GM23338 (cell line): ENCODE results near the gene MEP1A. TPM values are rescaled to one million over a fixed set of nuclear protein-coding genes. Genes with fewer than 3 reads are reported as not detected.

Experiments
- ATAC-seq: fragments of 200-7000 bp; cut with Tn5 transposase; 3 replicates; pipeline ENCODE4 v1.9.1; 2020
- DNase-seq: peaks from one replicate; pipeline ENCODE4 v3.0.0-alpha.2; 2015; ENCODE audit warnings: low spot score
- H2AFZ ChIP-seq: fragments of 200-600 bp; sonication (generic); 2 replicates; pipeline ENCODE4 v1.8.0; 2016; ENCODE audit warnings: antibody characterized with exemption, mild to moderate bottlenecking, moderate library complexity
- H3F3A ChIP-seq: fragments of 200-600 bp; sonication (generic); replicated peaks from 2 replicates; pipeline ENCODE4 v1.8.0; 2017; ENCODE audit warnings: antibody characterized with exemption, mixed run types, low read depth
- H3K27ac ChIP-seq: fragments of 200-600 bp; sonication (generic); 2 replicates; pipeline ENCODE4 v1.6.1; 2016; ENCODE audit warnings: low read depth
- H3K27me3 ChIP-seq: fragments of 200-600 bp; sonication (generic); 2 replicates; pipeline ENCODE4 v1.8.0; 2016; ENCODE audit warnings: mild to moderate bottlenecking, mixed run types, moderate library complexity; ENCODE audit not compliant: insufficient read depth
- H3K36me3 ChIP-seq: fragments of 200-600 bp; sonication (generic); 2 replicates; pipeline ENCODE4 v1.8.0; 2016; ENCODE audit warnings: mild to moderate bottlenecking; ENCODE audit not compliant: insufficient read depth
- H3K4me1 ChIP-seq: fragments of 200-600 bp; sonication (generic); 2 replicates; pipeline ENCODE4 v1.8.0; 2016; ENCODE audit warnings: mild to moderate bottlenecking, moderate library complexity; ENCODE audit not compliant: insufficient read depth
- H3K4me2 ChIP-seq: fragments of 200-600 bp; sonication (generic); 2 replicates; pipeline ENCODE4 v1.7.1; 2017; ENCODE audit warnings: mixed run types
- H3K4me3 ChIP-seq: fragments of 200-600 bp; sonication (generic); 2 replicates; pipeline ENCODE4 v1.6.1; 2016; ENCODE audit warnings: mixed run types
- H3K79me2 ChIP-seq: fragments of 200-600 bp; sonication (generic); replicated peaks from 2 replicates; pipeline ENCODE4 v1.8.0; 2017; ENCODE audit warnings: mild to moderate bottlenecking; ENCODE audit not compliant: insufficient read depth
- H3K9me2 ChIP-seq: fragments of 200-600 bp; sonication (generic); 2 replicates; pipeline ENCODE4 v1.8.0; 2017; ENCODE audit not compliant: insufficient read depth
- H4K20me1 ChIP-seq: fragments of 200-600 bp; sonication (generic); replicated peaks from 2 replicates; pipeline ENCODE4 v1.8.0; 2017; ENCODE audit warnings: mild to moderate bottlenecking; ENCODE audit not compliant: insufficient read depth
- H3K27ac Mint-ChIP-seq: 2 replicates; pipeline ENCODE4 v1.8.0; 2020; ENCODE audit warnings: inconsistent platforms, mild to moderate bottlenecking, moderate library complexity, mixed read lengths
- H3K27me3 Mint-ChIP-seq: 3 replicates; pipeline ENCODE4 v1.8.0; 2022; ENCODE audit warnings: low read depth, mild to moderate bottlenecking, moderate library complexity, mixed read lengths, inconsistent platforms; ENCODE audit not compliant: insufficient read depth, poor library complexity
- H3K36me3 Mint-ChIP-seq: 3 replicates; pipeline ENCODE4 v1.8.0; 2021; ENCODE audit warnings: low read depth, mild to moderate bottlenecking, inconsistent platforms, moderate library complexity, mixed read lengths
- H3K4me1 Mint-ChIP-seq: 3 replicates; pipeline ENCODE4 v1.8.0; 2020; ENCODE audit warnings: mild to moderate bottlenecking, inconsistent platforms, mixed read lengths
- H3K4me3 Mint-ChIP-seq: 3 replicates; pipeline ENCODE4 v1.8.0; 2021; ENCODE audit warnings: moderate library complexity, mild to moderate bottlenecking, inconsistent platforms, mixed read lengths
- H3K9me3 Mint-ChIP-seq: 3 replicates; pipeline ENCODE4 v1.8.0; 2020; ENCODE audit warnings: moderate library complexity, mild to moderate bottlenecking, inconsistent platforms, mixed read lengths
- EZH2 ChIP-seq: fragments of 200-600 bp; sonication (generic); IDR thresholded peaks from one replicate; pipeline ENCODE4 v1.8.0; 2017; ENCODE audit warnings: antibody characterized with exemption, mild to moderate bottlenecking, low read depth; ENCODE audit not compliant: unreplicated experiment
- JUNB ChIP-seq: IDR thresholded peaks from one replicate; pipeline ENCODE4 v1.6.1; 2016; ENCODE audit warnings: antibody characterized with exemption; ENCODE audit not compliant: unreplicated experiment
- POLR2AphosphoS5 ChIP-seq: IDR thresholded peaks from 2 replicates; pipeline ENCODE4 v1.6.1; 2016; ENCODE audit warnings: antibody characterized with exemption, low read depth
- STAT1 ChIP-seq: IDR thresholded peaks from one replicate; pipeline ENCODE4 v1.6.1; 2016; ENCODE audit warnings: antibody characterized with exemption; ENCODE audit not compliant: unreplicated experiment
- ZNF114 ChIP-seq: fragments of 250-450 bp; sonication (Bioruptor Pico); IDR thresholded peaks from 2 replicates; pipeline ENCODE4 v1.5.0; 2020; ENCODE audit warnings: mild to moderate bottlenecking, moderate library complexity
- ZNF331 ChIP-seq: fragments of 250-450 bp; sonication (Bioruptor Pico); IDR thresholded peaks from 2 replicates; pipeline ENCODE4 v1.5.0; 2020; ENCODE audit warnings: low read depth, mild to moderate bottlenecking, moderate library complexity
- polyA plus RNA-seq: library from polyadenylated mRNA; unstranded; fragments of >200 nt; fragmentation: Nextera tagmentation; extraction: Ambion mirVana; gene quantifications from 2 replicates; pipeline ENCODE4 v1.2.1, GENCODE V29; 2016
- total RNA-seq: library from RNA; depleted of rRNA; stranded (reverse); fragments of >200 nt; shearing (Covaris generic); gene quantifications from 2 replicates; pipeline ENCODE4 v1.2.3, GENCODE V29; 2014
- TF ChIP-seq, protein P1 (sequence below), 2 experiments: fragments of 200-600 bp in 1 of 2; sonication (generic) in 1 of 2; conservative IDR thresholded peaks; 2 replicates each; pipeline versions ENCODE4 v1.5.1 to v1.6.1; 2016 to 2017; ENCODE audit warnings: antibody characterized with exemption in 2 of 2, low read depth in 2 of 2, mild to moderate bottlenecking in 2 of 2, moderate library complexity in 1 of 2
- TF ChIP-seq, protein P2 (sequence below): fragments of 250-450 bp; sonication (Bioruptor Pico); IDR thresholded peaks from 2 replicates; pipeline ENCODE4 v1.5.0; 2020; ENCODE audit warnings: mild to moderate bottlenecking, moderate library complexity
- TF ChIP-seq, protein P3 (sequence below): IDR thresholded peaks from one replicate; pipeline ENCODE4 v1.6.1; 2018; ENCODE audit warnings: antibody characterized with exemption; ENCODE audit not compliant: unreplicated experiment
- TF ChIP-seq, protein P4 (sequence below): IDR thresholded peaks from 2 replicates; pipeline ENCODE4 v1.6.1; 2016; ENCODE audit warnings: antibody characterized with exemption

MEP1A gene
- total and polyA plus RNA-seq, 2 experiments from 2014 or later, result not detected

DNA sequence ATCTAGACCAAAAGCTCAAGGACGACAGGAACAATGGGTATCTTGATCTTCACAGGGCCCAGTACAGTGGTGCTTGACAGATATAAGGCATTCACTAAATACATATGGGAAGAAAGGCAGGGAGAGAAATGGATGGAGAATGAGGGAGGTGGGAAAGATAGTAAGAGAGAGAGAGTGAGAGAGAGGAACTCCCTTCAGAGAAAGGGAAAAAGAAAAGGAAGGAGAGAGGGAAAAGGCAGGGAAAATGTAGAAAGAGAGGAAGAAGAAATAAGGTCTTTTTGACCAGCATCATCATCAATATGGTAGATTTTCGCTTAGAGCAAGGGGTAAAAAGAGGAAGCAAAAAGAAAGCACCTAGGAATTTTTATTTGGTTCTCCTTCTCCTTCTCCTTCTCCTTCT lies 47.2 kb upstream of the MEP1A start (continued):
- TF ChIP-seq ZNF331 (CRISPR knock-in tag) (no peak), EZH2 (no peak)
- TF ChIP-seq, protein P1, sequence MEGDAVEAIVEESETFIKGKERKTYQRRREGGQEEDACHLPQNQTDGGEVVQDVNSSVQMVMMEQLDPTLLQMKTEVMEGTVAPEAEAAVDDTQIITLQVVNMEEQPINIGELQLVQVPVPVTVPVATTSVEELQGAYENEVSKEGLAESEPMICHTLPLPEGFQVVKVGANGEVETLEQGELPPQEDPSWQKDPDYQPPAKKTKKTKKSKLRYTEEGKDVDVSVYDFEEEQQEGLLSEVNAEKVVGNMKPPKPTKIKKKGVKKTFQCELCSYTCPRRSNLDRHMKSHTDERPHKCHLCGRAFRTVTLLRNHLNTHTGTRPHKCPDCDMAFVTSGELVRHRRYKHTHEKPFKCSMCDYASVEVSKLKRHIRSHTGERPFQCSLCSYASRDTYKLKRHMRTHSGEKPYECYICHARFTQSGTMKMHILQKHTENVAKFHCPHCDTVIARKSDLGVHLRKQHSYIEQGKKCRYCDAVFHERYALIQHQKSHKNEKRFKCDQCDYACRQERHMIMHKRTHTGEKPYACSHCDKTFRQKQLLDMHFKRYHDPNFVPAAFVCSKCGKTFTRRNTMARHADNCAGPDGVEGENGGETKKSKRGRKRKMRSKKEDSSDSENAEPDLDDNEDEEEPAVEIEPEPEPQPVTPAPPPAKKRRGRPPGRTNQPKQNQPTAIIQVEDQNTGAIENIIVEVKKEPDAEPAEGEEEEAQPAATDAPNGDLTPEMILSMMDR (conservative IDR thresholded peaks at IDR 0.05; ENCODE audit: low read depth in 2 of 2), result no peak
- TF ChIP-seq, protein P2, sequence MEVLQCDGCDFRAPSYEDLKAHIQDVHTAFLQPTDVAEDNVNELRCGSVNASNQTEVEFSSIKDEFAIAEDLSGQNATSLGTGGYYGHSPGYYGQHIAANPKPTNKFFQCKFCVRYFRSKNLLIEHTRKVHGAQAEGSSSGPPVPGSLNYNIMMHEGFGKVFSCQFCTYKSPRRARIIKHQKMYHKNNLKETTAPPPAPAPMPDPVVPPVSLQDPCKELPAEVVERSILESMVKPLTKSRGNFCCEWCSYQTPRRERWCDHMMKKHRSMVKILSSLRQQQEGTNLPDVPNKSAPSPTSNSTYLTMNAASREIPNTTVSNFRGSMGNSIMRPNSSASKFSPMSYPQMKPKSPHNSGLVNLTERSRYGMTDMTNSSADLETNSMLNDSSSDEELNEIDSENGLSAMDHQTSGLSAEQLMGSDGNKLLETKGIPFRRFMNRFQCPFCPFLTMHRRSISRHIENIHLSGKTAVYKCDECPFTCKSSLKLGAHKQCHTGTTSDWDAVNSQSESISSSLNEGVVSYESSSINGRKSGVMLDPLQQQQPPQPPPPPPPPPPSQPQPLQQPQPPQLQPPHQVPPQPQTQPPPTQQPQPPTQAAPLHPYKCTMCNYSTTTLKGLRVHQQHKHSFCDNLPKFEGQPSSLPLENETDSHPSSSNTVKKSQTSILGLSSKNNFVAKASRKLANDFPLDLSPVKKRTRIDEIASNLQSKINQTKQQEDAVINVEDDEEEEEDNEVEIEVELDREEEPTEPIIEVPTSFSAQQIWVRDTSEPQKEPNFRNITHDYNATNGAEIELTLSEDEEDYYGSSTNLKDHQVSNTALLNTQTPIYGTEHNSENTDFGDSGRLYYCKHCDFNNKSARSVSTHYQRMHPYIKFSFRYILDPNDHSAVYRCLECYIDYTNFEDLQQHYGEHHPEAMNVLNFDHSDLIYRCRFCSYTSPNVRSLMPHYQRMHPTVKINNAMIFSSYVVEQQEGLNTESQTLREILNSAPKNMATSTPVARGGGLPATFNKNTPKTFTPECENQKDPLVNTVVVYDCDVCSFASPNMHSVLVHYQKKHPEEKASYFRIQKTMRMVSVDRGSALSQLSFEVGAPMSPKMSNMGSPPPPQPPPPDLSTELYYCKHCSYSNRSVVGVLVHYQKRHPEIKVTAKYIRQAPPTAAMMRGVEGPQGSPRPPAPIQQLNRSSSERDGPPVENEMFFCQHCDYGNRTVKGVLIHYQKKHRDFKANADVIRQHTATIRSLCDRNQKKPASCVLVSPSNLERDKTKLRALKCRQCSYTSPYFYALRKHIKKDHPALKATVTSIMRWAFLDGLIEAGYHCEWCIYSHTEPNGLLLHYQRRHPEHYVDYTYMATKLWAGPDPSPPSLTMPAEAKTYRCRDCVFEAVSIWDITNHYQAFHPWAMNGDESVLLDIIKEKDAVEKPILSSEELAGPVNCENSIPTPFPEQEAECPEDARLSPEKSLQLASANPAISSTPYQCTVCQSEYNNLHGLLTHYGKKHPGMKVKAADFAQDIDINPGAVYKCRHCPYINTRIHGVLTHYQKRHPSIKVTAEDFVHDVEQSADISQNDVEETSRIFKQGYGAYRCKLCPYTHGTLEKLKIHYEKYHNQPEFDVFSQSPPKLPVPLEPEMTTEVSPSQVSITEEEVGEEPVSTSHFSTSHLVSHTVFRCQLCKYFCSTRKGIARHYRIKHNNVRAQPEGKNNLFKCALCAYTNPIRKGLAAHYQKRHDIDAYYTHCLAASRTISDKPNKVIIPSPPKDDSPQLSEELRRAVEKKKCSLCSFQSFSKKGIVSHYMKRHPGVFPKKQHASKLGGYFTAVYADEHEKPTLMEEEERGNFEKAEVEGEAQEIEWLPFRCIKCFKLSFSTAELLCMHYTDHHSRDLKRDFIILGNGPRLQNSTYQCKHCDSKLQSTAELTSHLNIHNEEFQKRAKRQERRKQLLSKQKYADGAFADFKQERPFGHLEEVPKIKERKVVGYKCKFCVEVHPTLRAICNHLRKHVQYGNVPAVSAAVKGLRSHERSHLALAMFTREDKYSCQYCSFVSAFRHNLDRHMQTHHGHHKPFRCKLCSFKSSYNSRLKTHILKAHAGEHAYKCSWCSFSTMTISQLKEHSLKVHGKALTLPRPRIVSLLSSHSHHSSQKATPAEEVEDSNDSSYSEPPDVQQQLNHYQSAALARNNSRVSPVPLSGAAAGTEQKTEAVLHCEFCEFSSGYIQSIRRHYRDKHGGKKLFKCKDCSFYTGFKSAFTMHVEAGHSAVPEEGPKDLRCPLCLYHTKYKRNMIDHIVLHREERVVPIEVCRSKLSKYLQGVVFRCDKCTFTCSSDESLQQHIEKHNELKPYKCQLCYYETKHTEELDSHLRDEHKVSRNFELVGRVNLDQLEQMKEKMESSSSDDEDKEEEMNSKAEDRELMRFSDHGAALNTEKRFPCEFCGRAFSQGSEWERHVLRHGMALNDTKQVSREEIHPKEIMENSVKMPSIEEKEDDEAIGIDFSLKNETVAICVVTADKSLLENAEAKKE (CRISPR knock-in tag), result no peak

DNA sequence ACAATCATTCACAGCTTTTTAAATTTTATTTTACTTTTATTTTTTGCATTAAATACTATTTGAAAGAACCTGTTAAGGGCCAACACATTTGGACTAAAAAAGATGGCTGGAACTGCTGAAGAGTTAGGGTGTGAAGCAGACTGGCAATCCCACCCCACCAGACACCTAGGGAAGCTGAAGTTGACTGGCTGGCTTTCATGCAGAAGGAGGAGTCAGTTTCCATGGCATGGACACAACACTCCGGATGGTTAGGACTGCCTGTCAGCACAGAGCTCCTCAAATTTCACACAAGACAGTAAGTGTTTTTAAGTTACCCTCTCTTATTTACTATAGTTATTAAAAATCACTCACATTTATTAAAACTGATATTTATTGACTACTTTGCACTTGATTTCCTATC lies 46.5 kb upstream of the MEP1A start, which contains the start of gene ANKRD66:
Gene ANKRD66, plus strand, starts transcription at position 238 of the 400 bp plus-strand sequence. CDS start 5,016 bp downstream, outside the sequence.
- Histone ChIP-seq H3K36me3 (no peaks in the 10 kb centered on the region), H4K20me1 (no peaks in the 10 kb centered on the region), H3F3A (no peaks in the 10 kb centered on the region), H3K4me3 (no peak within 1 kb of the TSS), H3K79me2 (no peaks in the 10 kb centered on the region), H2AFZ (no peak within 1 kb of the TSS), H3K27ac (no peak within 1 kb of the TSS), H3K4me1 (peaks cover 11% of the 10 kb centered on the region), H3K9me2 (peaks cover 32% of the 10 kb centered on the region), H3K27me3 (no peaks in the 10 kb centered on the region), H3K4me2 (no peak within 1 kb of the TSS)
- Mint-ChIP-seq H3K27ac (no peak within 1 kb of the TSS), H3K27me3 (peaks cover 1% of the 10 kb centered on the region), H3K4me3 (no peak within 1 kb of the TSS), H3K36me3 (no peaks in the 10 kb centered on the region), H3K9me3 (no peaks in the 10 kb centered on the region), H3K4me1 (peaks cover 17% of the 10 kb centered on the region)
- DNase-seq (no peak), ATAC-seq (no peak)
- TF ChIP-seq ZNF114 (CRISPR knock-in tag) (no peak), JUNB (no peak), POLR2AphosphoS5 (no peak), STAT1 (no peak)
- TF ChIP-seq, protein P3, sequence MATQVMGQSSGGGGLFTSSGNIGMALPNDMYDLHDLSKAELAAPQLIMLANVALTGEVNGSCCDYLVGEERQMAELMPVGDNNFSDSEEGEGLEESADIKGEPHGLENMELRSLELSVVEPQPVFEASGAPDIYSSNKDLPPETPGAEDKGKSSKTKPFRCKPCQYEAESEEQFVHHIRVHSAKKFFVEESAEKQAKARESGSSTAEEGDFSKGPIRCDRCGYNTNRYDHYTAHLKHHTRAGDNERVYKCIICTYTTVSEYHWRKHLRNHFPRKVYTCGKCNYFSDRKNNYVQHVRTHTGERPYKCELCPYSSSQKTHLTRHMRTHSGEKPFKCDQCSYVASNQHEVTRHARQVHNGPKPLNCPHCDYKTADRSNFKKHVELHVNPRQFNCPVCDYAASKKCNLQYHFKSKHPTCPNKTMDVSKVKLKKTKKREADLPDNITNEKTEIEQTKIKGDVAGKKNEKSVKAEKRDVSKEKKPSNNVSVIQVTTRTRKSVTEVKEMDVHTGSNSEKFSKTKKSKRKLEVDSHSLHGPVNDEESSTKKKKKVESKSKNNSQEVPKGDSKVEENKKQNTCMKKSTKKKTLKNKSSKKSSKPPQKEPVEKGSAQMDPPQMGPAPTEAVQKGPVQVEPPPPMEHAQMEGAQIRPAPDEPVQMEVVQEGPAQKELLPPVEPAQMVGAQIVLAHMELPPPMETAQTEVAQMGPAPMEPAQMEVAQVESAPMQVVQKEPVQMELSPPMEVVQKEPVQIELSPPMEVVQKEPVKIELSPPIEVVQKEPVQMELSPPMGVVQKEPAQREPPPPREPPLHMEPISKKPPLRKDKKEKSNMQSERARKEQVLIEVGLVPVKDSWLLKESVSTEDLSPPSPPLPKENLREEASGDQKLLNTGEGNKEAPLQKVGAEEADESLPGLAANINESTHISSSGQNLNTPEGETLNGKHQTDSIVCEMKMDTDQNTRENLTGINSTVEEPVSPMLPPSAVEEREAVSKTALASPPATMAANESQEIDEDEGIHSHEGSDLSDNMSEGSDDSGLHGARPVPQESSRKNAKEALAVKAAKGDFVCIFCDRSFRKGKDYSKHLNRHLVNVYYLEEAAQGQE, result no peak
- TF ChIP-seq, protein P4, sequence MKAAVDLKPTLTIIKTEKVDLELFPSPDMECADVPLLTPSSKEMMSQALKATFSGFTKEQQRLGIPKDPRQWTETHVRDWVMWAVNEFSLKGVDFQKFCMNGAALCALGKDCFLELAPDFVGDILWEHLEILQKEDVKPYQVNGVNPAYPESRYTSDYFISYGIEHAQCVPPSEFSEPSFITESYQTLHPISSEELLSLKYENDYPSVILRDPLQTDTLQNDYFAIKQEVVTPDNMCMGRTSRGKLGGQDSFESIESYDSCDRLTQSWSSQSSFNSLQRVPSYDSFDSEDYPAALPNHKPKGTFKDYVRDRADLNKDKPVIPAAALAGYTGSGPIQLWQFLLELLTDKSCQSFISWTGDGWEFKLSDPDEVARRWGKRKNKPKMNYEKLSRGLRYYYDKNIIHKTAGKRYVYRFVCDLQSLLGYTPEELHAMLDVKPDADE, result no peak
